ENCODE measurements around the gene PASK. TPM values are rescaled to one million over a fixed set of nuclear protein-coding genes. Genes with fewer than 3 reads are reported as not detected.

Gene PASK
- total and polyA plus RNA-seq, 2 experiments from 2014 or later = 0.56 to 2.1 TPM

- H3K4me2 ChIP-seq (ENCODE audit: unreplicated experiment) = no peak overlapping the region
- H3K79me2 ChIP-seq (ENCODE audit: insufficient read depth) = no peaks in the 10 kb centered on the region
- H3K9ac ChIP-seq = no peak overlapping the region
- DNase-seq = no peak
- 95 to 96% methylated on average over 15 of the region's 15 CpGs for WGBS, 2 experiments (ENCODE audit: low coverage in 1 of 2, low lambda C conversion rate in 2 of 2, missing lambda C conversion rate in 2 of 2)
- H2AFZ ChIP-seq = no peak overlapping the region
- 0 out of 2 replicates have a peak, but pooled peaks cover 6% of the 10 kb centered on the region for H3F3A ChIP-seq (ENCODE audit: insufficient read depth)
- H4K20me1 ChIP-seq (ENCODE audit: insufficient read depth) = no peaks in the 10 kb centered on the region
- H3K9me3 ChIP-seq (ENCODE audit: low read depth) = no peaks in the 10 kb centered on the region
- H3K9me2 ChIP-seq (ENCODE audit: insufficient read depth) = no peaks in the 10 kb centered on the region
- TF ChIP-seq EZH2phosphoT487 (IDR thresholded peaks at IDR 0.05; ENCODE audit: insufficient read depth, low read depth) = no peak
- H3K4me1 ChIP-seq (ENCODE audit: insufficient read depth) = no peaks in the 10 kb centered on the region
- no peak overlapping the region for H3K27ac ChIP-seq
- peaks cover 39% of the 10 kb centered on the region for H3K36me3 ChIP-seq (ENCODE audit: low read depth)
- no peaks in the 10 kb centered on the region for H3K27me3 ChIP-seq (replicated peaks; ENCODE audit: insufficient read depth)
- in situ Hi-C loops (cut with MboI) = no loop called here
- no peak overlapping the region for H3K4me3 ChIP-seq
These were observed 19.1 kb upstream of the PASK start for GRCh38 chr2:241168366-241168765.

DNA sequence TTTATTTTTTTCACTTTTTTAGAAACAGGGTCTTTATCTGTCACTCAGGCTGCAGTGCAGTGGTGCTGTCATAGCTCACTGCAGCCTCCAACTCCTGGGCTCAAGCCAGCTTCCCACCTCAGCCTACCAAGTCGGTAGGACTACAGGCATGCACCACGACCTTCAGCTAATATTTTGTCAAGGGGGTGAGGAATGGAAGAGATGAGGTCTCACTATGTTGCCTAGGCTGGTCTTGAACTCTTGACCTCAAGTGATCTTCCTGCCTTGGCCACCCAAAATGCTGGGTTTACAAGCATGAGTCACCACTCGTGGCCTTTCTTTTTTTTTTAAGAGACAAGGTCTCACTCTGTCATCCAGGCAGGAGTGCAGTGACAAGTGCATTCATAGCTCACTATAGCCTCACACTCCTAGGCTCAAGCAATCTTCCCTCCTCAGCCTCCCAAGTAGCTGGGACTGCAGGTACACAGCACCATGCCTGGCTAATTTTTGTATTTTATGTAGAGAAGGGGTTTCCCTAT is 14.4 kb upstream of the PASK start:
- no peak overlapping the region for H3K4me2 ChIP-seq (ENCODE audit: unreplicated experiment)
- H3K27me3 ChIP-seq (replicated peaks; ENCODE audit: insufficient read depth) = no peaks in the 10 kb centered on the region
- H3K9me3 ChIP-seq (ENCODE audit: low read depth) = no peaks in the 10 kb centered on the region
- no peaks in the 10 kb centered on the region for H4K20me1 ChIP-seq (ENCODE audit: insufficient read depth)
- H3F3A ChIP-seq (ENCODE audit: insufficient read depth) = peaks cover 23% of the 10 kb centered on the region
- H3K4me3 ChIP-seq = no peak overlapping the region
- H3K9me2 ChIP-seq (ENCODE audit: insufficient read depth) = no peaks in the 10 kb centered on the region
- no peak overlapping the region for H2AFZ ChIP-seq
- peaks cover 10% of the 10 kb centered on the region for H3K36me3 ChIP-seq (ENCODE audit: low read depth)
- H3K27ac ChIP-seq = no peak overlapping the region
- H3K79me2 ChIP-seq (ENCODE audit: insufficient read depth) = no peaks in the 10 kb centered on the region
- in situ Hi-C loops (cut with MboI) = no loop called here
- no peak overlapping the region for H3K9ac ChIP-seq
- no peak for DNase-seq
- peaks cover 18% of the 10 kb centered on the region for H3K4me1 ChIP-seq (ENCODE audit: insufficient read depth)
- TF ChIP-seq EZH2phosphoT487 (IDR thresholded peaks at IDR 0.05; ENCODE audit: insufficient read depth, low read depth) (no peak), EZH2 (IDR thresholded peaks at IDR 0.05; ENCODE audit: insufficient read depth, poor library complexity, severe bottlenecking) (no peak)
- 54 to 66% methylated on average over 3 of the region's 3 CpGs for WGBS, 2 experiments (ENCODE audit: low coverage in 1 of 2, low lambda C conversion rate in 2 of 2, missing lambda C conversion rate in 2 of 2)

GRCh38 chr2:241161646-241162281 is 12.5 kb upstream of the PASK start:
- H3F3A ChIP-seq (ENCODE audit: insufficient read depth) = peaks cover 34% of the 10 kb centered on the region
- in situ Hi-C loops (cut with MboI) = no loop called here
- H3K27me3 ChIP-seq (replicated peaks; ENCODE audit: insufficient read depth) = no peaks in the 10 kb centered on the region
- H2AFZ ChIP-seq = no peak overlapping the region
- peak overlapping the region; percentile 74 for H3K27ac ChIP-seq
- no peak for TF ChIP-seq EZH2phosphoT487 (IDR thresholded peaks at IDR 0.05; ENCODE audit: insufficient read depth, low read depth)
- no peak for TF ChIP-seq EZH2 (IDR thresholded peaks at IDR 0.05; ENCODE audit: insufficient read depth, poor library complexity, severe bottlenecking)
- peak; percentile 93 for DNase-seq
- no peaks in the 10 kb centered on the region for H3K9me3 ChIP-seq (ENCODE audit: low read depth)
- H3K4me2 ChIP-seq (ENCODE audit: unreplicated experiment) = peak overlapping the region; percentile 46
- no peaks in the 10 kb centered on the region for H4K20me1 ChIP-seq (ENCODE audit: insufficient read depth)
- H3K4me1 ChIP-seq (ENCODE audit: insufficient read depth) = peaks cover 27% of the 10 kb centered on the region
- no peaks in the 10 kb centered on the region for H3K9me2 ChIP-seq (ENCODE audit: insufficient read depth)
- peak overlapping the region; percentile 36; the same call in 1 of the 2 replicates for H3K9ac ChIP-seq
- peaks cover 6% of the 10 kb centered on the region; the same call in 1 of the 2 replicates for H3K36me3 ChIP-seq (ENCODE audit: low read depth)
- WGBS, 2 experiments (ENCODE audit: low coverage in 1 of 2, low lambda C conversion rate in 2 of 2, missing lambda C conversion rate in 2 of 2) = 2 to 8% methylated on average over 9 of the region's 9 CpGs
- no peak overlapping the region for H3K4me3 ChIP-seq
- no peaks in the 10 kb centered on the region for H3K79me2 ChIP-seq (ENCODE audit: insufficient read depth)

DNA sequence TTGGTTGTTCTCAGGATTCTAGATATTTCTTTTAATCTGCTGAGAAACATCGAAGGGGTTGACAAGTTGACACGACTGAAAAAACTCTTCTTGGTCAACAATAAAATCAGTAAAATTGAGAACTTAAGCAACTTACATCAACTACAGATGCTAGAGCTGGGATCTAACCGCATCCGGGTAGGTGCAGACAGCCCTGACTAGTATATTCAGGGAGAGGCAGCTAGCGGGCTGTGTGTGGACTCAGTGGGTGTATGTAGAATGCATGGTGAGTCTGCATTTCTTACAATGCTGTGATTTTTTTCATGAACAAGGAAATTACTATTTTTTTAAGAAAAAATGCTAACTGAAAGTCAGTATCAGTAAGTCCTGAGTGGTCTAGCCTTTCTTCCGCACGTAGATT is 11.0 kb upstream of the PASK start:
- WGBS, 2 experiments (ENCODE audit: low coverage in 1 of 2, low lambda C conversion rate in 2 of 2, missing lambda C conversion rate in 2 of 2) = 97% methylated on average over 7 of the region's 7 CpGs
- H2AFZ ChIP-seq = no peak overlapping the region
- in situ Hi-C loops (cut with MboI) = no loop called here

More for the DNA sequence above, 11.0 kb upstream of the PASK start:
- no peak for DNase-seq
- Histone ChIP-seq H3K9ac (no peak overlapping the region), H3F3A (ENCODE audit: insufficient read depth) (peaks cover 34% of the 10 kb centered on the region), H3K4me1 (ENCODE audit: insufficient read depth) (peaks cover 33% of the 10 kb centered on the region), H3K36me3 (ENCODE audit: low read depth) (peaks cover 3% of the 10 kb centered on the region; the same call in 1 of the 2 replicates), H3K79me2 (ENCODE audit: insufficient read depth) (no peaks in the 10 kb centered on the region), H3K27ac (no peak overlapping the region), H4K20me1 (ENCODE audit: insufficient read depth) (no peaks in the 10 kb centered on the region), H3K4me3 (no peak overlapping the region), H3K27me3 (replicated peaks; ENCODE audit: insufficient read depth) (no peaks in the 10 kb centered on the region), H3K4me2 (ENCODE audit: unreplicated experiment) (no peak overlapping the region), H3K9me3 (ENCODE audit: low read depth) (no peaks in the 10 kb centered on the region), H3K9me2 (ENCODE audit: insufficient read depth) (no peaks in the 10 kb centered on the region)
- TF ChIP-seq EZH2 (IDR thresholded peaks at IDR 0.05; ENCODE audit: insufficient read depth, poor library complexity, severe bottlenecking) = no peak
- no peak for TF ChIP-seq EZH2phosphoT487 (IDR thresholded peaks at IDR 0.05; ENCODE audit: insufficient read depth, low read depth)
